Hematopoietic multipotent progenitor cell treated with erythropoietin and hydrocortisone succinate and interleukin-3 and kit ligand, for 8 days (in vitro differentiated cells): ENCODE measurements around the gene CD300E.
A peak's percentile ranks its signal among the peaks of the same experiment; 100 is the strongest.
"Not testable (repeated sequence)": the region's sequence is repeated elsewhere in the genome, so short reads cannot be mapped to it uniquely, and the experiment has no call there.

Experiments
- DNase-seq: peaks from one replicate; pipeline ENCODE4 v3.0.0-alpha.2; 2015

Gene CD300E

GRCh38 chr17:74633326-74633725, 9.8 kb upstream of the CD300E start:
- DNase-seq, result no peak

- no peak for DNase-seq
Observed at GRCh38 chr17:74632617-74633016, 9.1 kb upstream of the CD300E start.

- no peak for DNase-seq
Observed at GRCh38 chr17:74631468-74632450, 8.2 kb upstream of the CD300E start.

GRCh38 chr17:74630251-74630650, 6.7 kb upstream of the CD300E start:
- not testable (repeated sequence) for DNase-seq

- no peak for DNase-seq
Observed at GRCh38 chr17:74625661-74626060, 2.1 kb upstream of the CD300E start.

- no peak for DNase-seq
Observed at GRCh38 chr17:74624131-74624530, 593 bp upstream of the CD300E start.

GRCh38 chr17:74619077-74619673, 4.4 kb downstream of the CD300E start:
- DNase-seq, result no peak

- no peak for DNase-seq
Observed at GRCh38 chr17:74618451-74618850, 5.1 kb downstream of the CD300E start.

GRCh38 chr17:74616696-74617095, 6.8 kb downstream of the CD300E start:
- DNase-seq, result no peak

- no peak for DNase-seq
Observed at GRCh38 chr17:74612046-74612445, 11.5 kb downstream of the CD300E start.

- DNase-seq, result no peak
Observed at GRCh38 chr17:74610108-74610507, 13.4 kb downstream of the CD300E start.

GRCh38 chr17:74608511-74608910, 15.0 kb downstream of the CD300E start:
- no peak for DNase-seq

GRCh38 chr17:74607221-74607620, 16.3 kb downstream of the CD300E start:
- DNase-seq, result no peak

- no peak for DNase-seq
Observed at GRCh38 chr17:74606050-74606449, 17.5 kb downstream of the CD300E start.

GRCh38 chr17:74605361-74605760, 18.2 kb downstream of the CD300E start:
- no peak for DNase-seq

GRCh38 chr17:74604761-74605160, 18.8 kb downstream of the CD300E start:
- DNase-seq, result no peak

- DNase-seq, result no peak
Observed at GRCh38 chr17:74604200-74604599, 19.3 kb downstream of the CD300E start.

- no peak for DNase-seq
Observed at GRCh38 chr17:74603746-74604145, 19.8 kb downstream of the CD300E start.

GRCh38 chr17:74603037-74603635, 20.4 kb downstream of the CD300E start:
- no peak for DNase-seq

- peak; percentile 54 for DNase-seq
Observed at GRCh38 chr17:74601944-74602572, 21.5 kb downstream of the CD300E start.

GRCh38 chr17:74599448-74599939, 24.0 kb downstream of the CD300E start:
- no peak for DNase-seq

GRCh38 chr17:74599023-74599399, 24.5 kb downstream of the CD300E start:
- no peak for DNase-seq

- no peak for DNase-seq
Observed at GRCh38 chr17:74598346-74599022, 25.1 kb downstream of the CD300E start.
